Panc1 (cell line): ENCODE results near the gene DHRS2. TPM values are rescaled to one million over a fixed set of nuclear protein-coding genes. Genes with fewer than 3 reads are reported as not detected.

ENCODE experiments used
- ATAC-seq: fragments of 200-7000 bp; cut with Tn5 transposase; 2 replicates; pipeline ENCODE4 v1.9.1; 2020; ENCODE audit warnings: mild to moderate bottlenecking, moderate library complexity
- BruUV-seq: library from RNA; stranded (reverse); fragments of 400-500 nt; replicated peaks from 2 replicates; lab custom pipeline; 2021; lab: Mats Ljungman, UMichigan
- CTCF ChIA-PET: fragments of 300-600 bp; sonication (Branson Sonifier 250); formaldehyde crosslinking; loops from one replicate; lab custom pipeline; 2022; ENCODE audit warnings: antibody characterized with exemption; lab: Charles Lee
- POLR2A ChIA-PET: fragments of 300-600 bp; sonication (Branson Sonifier 250); formaldehyde crosslinking; loops from one replicate; lab custom pipeline; 2022; ENCODE audit warnings: antibody characterized with exemption; lab: Charles Lee
- DNase-seq: peaks from one replicate; pipeline ENCODE4 v3.0.0-alpha.2; 2010; ENCODE audit warnings: low read depth, low spot score
- H3K27ac ChIP-seq: 2 replicates; pipeline ENCODE4 v1.5.1; 2011; ENCODE audit warnings: mild to moderate bottlenecking, low read length, inconsistent platforms
- H3K27me3 ChIP-seq: fragments of 200-500 bp; sonication (Bioruptor generic); 2 replicates; pipeline ENCODE4 v1.6.0; 2014; ENCODE audit warnings: low read length, inconsistent platforms; ENCODE audit not compliant: control insufficient read depth, insufficient read depth
- H3K36me3 ChIP-seq: fragments of 200-500 bp; sonication (Bioruptor generic); 2 replicates; pipeline ENCODE4 v1.5.1; 2014; ENCODE audit warnings: inconsistent platforms, mild to moderate bottlenecking, low read length, moderate library complexity; ENCODE audit not compliant: control insufficient read depth, insufficient read depth
- H3K4me1 ChIP-seq: 2 replicates; pipeline ENCODE4 v1.5.1; 2011; ENCODE audit warnings: inconsistent platforms, mild to moderate bottlenecking, low read length, moderate library complexity; ENCODE audit not compliant: control insufficient read depth, insufficient read depth
- H3K4me3 ChIP-seq, 2 experiments: 2 replicates each; pipeline ENCODE4 v1.5.1; 2011 to 2012; ENCODE audit warnings: low read depth in 2 of 2, low read length in 2 of 2, mild to moderate bottlenecking in 2 of 2, inconsistent platforms in 1 of 2, moderate library complexity in 1 of 2
- H3K9me3 ChIP-seq: fragments of 200-500 bp; sonication (Bioruptor generic); 2 replicates; pipeline ENCODE4 v1.5.1; 2014; ENCODE audit warnings: low read depth, mild to moderate bottlenecking, inconsistent platforms, low read length, moderate library complexity; ENCODE audit not compliant: control insufficient read depth, insufficient read depth
- CTCF ChIP-seq: fragments of 450-650 bp; IDR thresholded peaks from 2 replicates; pipeline ENCODE4 v1.5.1; 2017; ENCODE audit warnings: mild to moderate bottlenecking
- POLR2AphosphoS5 ChIP-seq: IDR thresholded peaks from 2 replicates; pipeline ENCODE4 v1.6.1; 2012; ENCODE audit warnings: mild to moderate bottlenecking, low read depth, low read length, moderate library complexity
- REST ChIP-seq, 2 experiments: IDR thresholded peaks; 2 replicates each; pipeline ENCODE4 v1.6.1; 2011 to 2012; ENCODE audit warnings: low read depth in 2 of 2, control low read depth in 1 of 2, low read length in 1 of 2, mild to moderate bottlenecking in 1 of 2, moderate library complexity in 1 of 2; ENCODE audit not compliant: insufficient read depth in 1 of 2
- SIN3A ChIP-seq: IDR thresholded peaks from 2 replicates; pipeline ENCODE4 v1.6.1; 2012; ENCODE audit warnings: low read depth, mild to moderate bottlenecking, low read length, moderate library complexity, borderline replicate concordance; ENCODE audit not compliant: insufficient read depth
- TCF7L2 ChIP-seq: IDR thresholded peaks from 2 replicates; pipeline ENCODE4 v1.6.1; 2011; ENCODE audit warnings: mild to moderate bottlenecking, low read depth, low read length, inconsistent platforms
- in situ Hi-C: cut with HindIII; loops from 2 replicates; pipeline ENCODE4 v1.10.0; 2016; ENCODE audit warnings: low sequenced_read_pairs, low pct_unique_long_range_greater_than_20kb
- intact Hi-C: fragments of 100-400 bp; cut with micrococcal nuclease; formaldehyde crosslinking; loops from one replicate; pipeline ENCODE4 v1.10.0; 2022; ENCODE audit not compliant: unreplicated experiment
- total RNA-seq: library from RNA; stranded (reverse); gene quantifications from one replicate; pipeline ENCODE4 v1.2.1, GENCODE V29; 2021; ENCODE audit not compliant: unreplicated experiment

Gene DHRS2
- total RNA-seq, 1 experiment from 2014 or later: 1.0 TPM

- BruUV-seq: no TSS peak
- in situ Hi-C loops: no loop called here
- H3K27me3 ChIP-seq: no peaks in the 10 kb centered on the region
- H3K36me3 ChIP-seq: no peaks in the 10 kb centered on the region
- DNase-seq (no peak), ATAC-seq (no peak)
- H3K27ac ChIP-seq: no peak overlapping the region
- no peak overlapping the region for H3K4me3 ChIP-seq
- intact Hi-C loops: loop anchor here (10.0 kb wide), 1 partner anchor 238 kb away; no protein-coding TSS in a partner anchor
- no peaks in the 10 kb centered on the region for H3K9me3 ChIP-seq
- no peaks in the 10 kb centered on the region for H3K4me1 ChIP-seq
- POLR2A ChIA-PET: no interaction called here
- CTCF ChIA-PET: interaction anchor here (1.5 kb wide), 1 partner anchor 243 kb away, joined by 5 read pairs; no protein-coding TSS in a partner anchor
- TF ChIP-seq REST (IDR thresholded peaks at IDR 0.05; ENCODE audit: insufficient read depth in 1 of 2, low read depth in 2 of 2, low read length in 1 of 2) (no peak), SIN3A (no peak), POLR2AphosphoS5 (no peak), TCF7L2 (no peak), CTCF (no peak)
Observed at GRCh38 chr14:23667134-23667533, 31.0 kb downstream of the DHRS2 start.

- in situ Hi-C loops (no loop called here), intact Hi-C loops (loop anchor here (10.0 kb wide), 1 partner anchor 235 kb away; no protein-coding TSS in a partner anchor)
- DNase-seq: no peak
- Histone ChIP-seq H3K9me3 (no peaks in the 10 kb centered on the region), H3K27me3 (no peaks in the 10 kb centered on the region), H3K27ac (no peak overlapping the region), H3K4me3 (no peak overlapping the region), H3K4me1 (no peaks in the 10 kb centered on the region), H3K36me3 (no peaks in the 10 kb centered on the region)
- ATAC-seq: no peak
- POLR2A ChIA-PET: no interaction called here
- CTCF ChIA-PET: no interaction called here
- BruUV-seq: no TSS peak
- TF ChIP-seq POLR2AphosphoS5 (no peak), SIN3A (no peak), TCF7L2 (no peak), REST (IDR thresholded peaks at IDR 0.05; ENCODE audit: insufficient read depth in 1 of 2, low read depth in 2 of 2, low read length in 1 of 2) (no peak), CTCF (no peak)
Observed at GRCh38 chr14:23669441-23669840, 33.3 kb downstream of the DHRS2 start.
